NCI-H187 treated with DMSO at 0.1 percent for 48 hours (cell line): ENCODE measurements around the gene DEFB121.
"Not testable (repeated sequence)": the region's sequence is repeated elsewhere in the genome, so short reads cannot be mapped to it uniquely, and the experiment has no call there.

Experiments used
- DNase-seq: peaks from one replicate; lab custom pipeline; 2025; lab: John Stamatoyannopoulos, UW

The DEFB121 gene, protein sequence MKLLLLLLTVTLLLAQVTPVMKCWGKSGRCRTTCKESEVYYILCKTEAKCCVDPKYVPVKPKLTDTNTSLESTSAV

DNA sequence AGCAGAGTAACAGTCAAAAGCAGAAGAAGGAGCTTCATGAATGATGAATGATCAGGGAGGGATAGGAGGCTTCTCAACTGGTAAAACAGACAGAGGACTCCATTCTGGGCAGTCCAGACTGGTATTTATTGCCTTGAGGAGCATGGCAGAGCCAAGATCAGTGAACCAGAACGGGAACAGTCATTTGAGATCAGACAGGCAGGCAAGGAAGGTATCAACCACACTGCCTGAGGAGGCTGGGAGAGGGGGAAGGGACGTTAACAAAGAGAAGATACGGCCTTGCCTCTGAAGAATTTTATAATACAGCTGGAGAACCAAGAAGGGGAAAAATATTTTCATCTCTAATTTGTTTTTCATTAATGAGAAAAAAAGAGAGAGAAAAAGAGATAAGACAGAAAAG lies at the start of gene DEFB121:
DEFB121 (minus strand) TSS at position 101 of the 400 bp plus-strand sequence; CDS start at position 38, 63 bp downstream.
- DNase-seq, result no peak

- DNase-seq, result no peak
Measured at GRCh38 chr20:31454361-31454760, 48.3 kb upstream of the DEFB121 start.

GRCh38 chr20:31452575-31452974 lies 46.6 kb upstream of the DEFB121 start:
- DNase-seq, result no peak

GRCh38 chr20:31449511-31450414 lies 43.7 kb upstream of the DEFB121 start:
- no peak for DNase-seq

DNA sequence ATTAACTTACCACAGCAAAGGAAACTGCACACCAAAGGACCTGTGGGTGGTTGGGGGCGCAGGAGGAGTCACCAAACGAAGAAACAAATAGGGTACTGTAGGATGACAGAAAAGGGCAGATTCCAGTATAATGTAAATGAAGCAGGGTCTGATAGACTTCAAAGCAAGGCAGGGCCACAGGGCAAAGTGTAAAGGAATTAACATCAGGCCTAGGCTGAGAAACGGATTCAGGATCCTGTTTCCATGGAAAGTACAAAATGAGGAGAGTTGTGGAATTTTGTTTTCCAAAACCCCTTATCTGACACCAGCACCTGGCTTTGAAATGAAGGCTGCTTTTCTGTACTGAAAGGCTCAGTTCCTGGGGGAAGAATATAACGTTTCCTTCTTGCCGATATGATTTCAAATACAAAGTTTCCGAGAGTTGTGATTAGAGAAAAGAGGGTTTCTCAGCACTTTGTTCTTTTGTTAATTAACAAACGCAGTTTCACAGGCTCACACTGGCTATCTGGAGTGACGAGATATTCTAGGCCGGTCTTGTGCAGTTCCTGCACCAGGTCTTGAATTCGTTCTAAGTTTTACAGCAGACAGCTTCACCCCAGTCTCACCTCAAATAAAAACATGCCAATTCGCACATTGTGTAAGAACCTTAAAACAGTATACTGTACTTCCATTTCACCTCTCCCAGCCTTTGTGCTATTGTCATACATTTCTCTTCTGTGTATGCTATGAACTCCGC lies 40.2 kb upstream of the DEFB121 start:
- no peak for DNase-seq

- no peak for DNase-seq
Measured at GRCh38 chr20:31440012-31440659, 34.1 kb upstream of the DEFB121 start, which contains the start of gene DEFB123. Gene DEFB123, plus strand, starts transcription at chr20:31440632. Its CDS starts 67 bp downstream, at chr20:31440699.

- DNase-seq, result no peak
Measured at GRCh38 chr20:31430568-31431115, 24.6 kb upstream of the DEFB121 start.

GRCh38 chr20:31427576-31427975 lies 21.6 kb upstream of the DEFB121 start:
- not testable (repeated sequence) for DNase-seq

DNA sequence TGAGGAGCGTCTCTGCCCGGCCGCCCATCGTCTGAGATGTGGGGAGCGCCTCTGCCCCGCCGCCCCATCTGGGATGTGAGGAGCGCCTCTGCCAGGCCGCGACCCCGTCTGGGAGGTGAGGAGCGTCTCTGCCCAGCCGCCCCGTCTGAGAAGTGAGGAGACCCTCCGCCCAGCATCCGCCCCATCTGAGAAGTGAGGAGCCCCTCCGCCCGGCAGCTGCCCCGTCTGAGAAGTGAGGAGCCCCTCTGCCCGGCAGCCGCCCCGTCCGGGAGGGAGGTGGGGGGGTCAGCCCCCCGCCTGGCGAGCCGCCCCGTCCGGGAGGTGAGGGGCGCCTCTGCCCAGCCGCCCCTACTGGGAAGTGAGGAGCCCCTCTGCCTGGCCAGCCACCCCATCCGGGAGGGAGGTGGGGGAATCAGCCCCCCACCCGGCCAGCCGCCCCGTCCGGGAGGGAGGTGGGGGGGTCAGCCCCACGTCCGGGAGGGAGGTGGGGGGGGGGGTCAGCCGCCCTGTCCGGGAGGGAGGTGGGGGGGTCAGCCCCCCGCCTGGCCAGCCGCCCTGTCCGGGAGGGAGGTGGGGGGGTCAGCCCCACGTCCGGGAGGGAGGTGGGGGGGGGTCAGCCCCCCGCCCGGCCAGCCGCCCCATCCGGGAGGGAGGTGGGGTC lies 21.0 kb upstream of the DEFB121 start:
- DNase-seq, result not testable (repeated sequence)

- DNase-seq, result no peak
Measured at GRCh38 chr20:31425797-31426196, 19.8 kb upstream of the DEFB121 start.

DNA sequence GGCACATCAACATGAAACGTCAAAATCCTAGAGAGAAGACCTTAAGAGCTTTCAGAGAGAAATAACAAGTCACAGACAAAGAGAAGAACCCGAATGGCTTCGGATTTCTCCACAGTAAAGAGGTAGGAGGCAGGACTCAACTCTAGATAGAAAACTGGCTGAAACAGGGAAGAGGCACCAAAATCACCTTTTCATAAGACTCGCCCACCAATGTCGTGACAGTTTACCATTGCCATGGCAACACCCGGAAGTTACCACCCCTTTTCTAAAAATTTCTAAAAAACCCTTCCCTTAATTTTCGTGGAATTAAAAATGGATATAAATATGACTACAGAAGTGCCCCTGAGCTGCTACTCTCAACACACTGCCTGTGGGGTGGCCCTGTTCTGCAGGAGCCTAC lies 12.3 kb upstream of the DEFB121 start:
- no peak for DNase-seq

DNA sequence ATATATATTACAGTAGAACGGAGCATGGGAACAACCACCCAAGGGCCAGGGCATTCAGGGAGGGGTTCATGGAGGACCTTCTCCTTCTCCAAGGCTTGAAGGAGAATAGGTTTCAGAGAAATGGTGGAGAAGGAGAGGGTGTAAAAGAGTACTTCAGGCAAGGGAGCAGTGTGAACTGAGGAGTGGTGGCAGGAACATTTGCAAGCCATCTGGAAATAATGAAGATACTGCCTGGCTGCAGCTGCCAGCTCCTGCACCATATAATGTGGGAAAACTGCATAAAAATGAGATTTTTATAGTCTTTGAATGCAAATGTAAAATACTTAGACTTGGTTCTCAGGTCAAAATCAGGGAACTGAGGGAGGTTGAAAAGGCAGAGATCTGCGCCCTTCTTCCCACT lies 9.6 kb upstream of the DEFB121 start:
- DNase-seq, result no peak

DNA sequence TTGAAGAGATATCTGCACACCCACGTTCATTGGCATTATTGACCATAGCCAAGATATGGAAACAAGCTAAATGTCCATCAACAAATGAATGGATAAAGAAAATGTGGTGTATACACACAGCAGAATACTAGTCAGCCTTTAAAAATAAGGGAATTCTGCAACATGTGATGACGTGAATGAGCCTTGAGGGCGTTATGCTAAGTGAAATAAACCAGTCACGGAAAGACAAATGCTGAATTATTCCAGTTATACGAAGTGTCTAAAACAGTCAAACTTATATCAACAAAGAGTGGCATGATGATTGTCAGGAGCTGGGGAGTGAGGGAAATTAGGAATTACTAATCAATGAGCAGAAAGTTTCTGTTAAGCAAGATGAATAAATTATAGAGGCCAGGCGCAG lies 8.4 kb upstream of the DEFB121 start:
- no peak for DNase-seq

GRCh38 chr20:31410011-31410410 lies 4.0 kb upstream of the DEFB121 start:
- DNase-seq, result no peak

DNA sequence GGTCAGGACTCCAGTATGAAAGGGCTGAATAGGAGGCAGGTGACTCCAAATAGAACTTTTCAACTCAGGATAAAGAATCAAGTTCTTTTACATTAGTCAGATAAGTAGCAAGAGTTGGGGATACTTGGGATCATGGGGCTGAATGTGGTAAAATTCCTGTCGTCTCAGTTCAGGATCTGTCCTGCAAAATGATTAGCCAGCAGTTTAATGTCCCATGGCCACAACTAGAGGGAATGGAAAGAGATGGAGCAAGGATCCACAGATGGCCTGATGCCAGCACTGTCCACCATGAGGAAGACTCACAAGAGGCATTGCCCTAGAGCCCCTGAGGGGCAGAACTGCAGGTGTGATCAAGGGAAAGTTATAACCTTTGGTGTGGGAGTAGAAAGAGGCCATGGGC lies 2.1 kb downstream of the DEFB121 start:
- no peak for DNase-seq

GRCh38 chr20:31394900-31395299 lies 11.1 kb downstream of the DEFB121 start:
- DNase-seq, result no peak

- no peak for DNase-seq
Measured at GRCh38 chr20:31392836-31393235, 13.2 kb downstream of the DEFB121 start.

DNA sequence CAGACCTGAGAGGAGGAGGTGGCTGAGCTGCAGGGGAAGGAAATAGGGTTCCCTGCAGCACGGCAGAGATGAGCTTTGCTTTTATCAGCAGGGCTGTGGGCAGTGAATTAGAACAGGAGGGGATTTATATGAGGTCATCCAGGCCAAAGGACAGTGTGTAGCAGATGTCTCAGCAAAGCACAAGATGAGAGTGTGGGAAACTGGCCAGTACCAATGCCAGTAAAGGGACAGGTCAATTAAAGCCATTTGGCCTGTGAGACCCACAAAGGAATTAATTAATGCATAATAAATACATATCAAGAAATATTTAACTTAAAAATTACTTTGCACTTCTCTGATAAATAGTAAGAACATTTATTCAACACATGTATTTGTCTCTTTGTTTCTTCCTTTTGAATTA lies 15.5 kb downstream of the DEFB121 start, which contains the start of gene DEFB119:
DEFB119 (minus strand) TSS at position 101 of the 400 bp plus-strand sequence. CDS start 107 bp downstream, outside the sequence.
- no peak for DNase-seq

- no peak for DNase-seq
Measured at GRCh38 chr20:31374346-31374745, 31.7 kb downstream of the DEFB121 start.

- DNase-seq, result no peak
Measured at GRCh38 chr20:31368301-31368700, 37.7 kb downstream of the DEFB121 start, which contains the start of gene DEFB118. Gene DEFB118, plus strand, starts transcription at chr20:31368601. Its CDS starts 50 bp downstream, at chr20:31368651.

- DNase-seq, result not testable (repeated sequence)
Measured at GRCh38 chr20:31364272-31364671, 41.7 kb downstream of the DEFB121 start.
